Duodenal mucosa (tissue), 2 donors: ENCODE data around the gene GOLGA6C.
"Not testable (repeated sequence)": the region's sequence is repeated elsewhere in the genome, so short reads cannot be mapped to it uniquely, and the experiment has no call there.

Experiments used
- H3K27ac ChIP-seq: one replicate; pipeline ENCODE4 v1.7.0; 2013; ENCODE audit warnings: low read depth, low read length
- H3K27me3 ChIP-seq, 2 donors: one replicate each; pipeline ENCODE4 v1.7.0; 2013; ENCODE audit warnings: low read length in 2 of 2, control low read depth in 1 of 2; ENCODE audit not compliant: insufficient read depth in 2 of 2, control insufficient read depth in 1 of 2
- H3K36me3 ChIP-seq, 2 donors: one replicate each; pipeline ENCODE4 v1.7.0; 2013; ENCODE audit warnings: low read length in 2 of 2, control low read depth in 1 of 2; ENCODE audit not compliant: insufficient read depth in 2 of 2, control insufficient read depth in 1 of 2
- H3K4me1 ChIP-seq, 2 donors: one replicate each; pipeline ENCODE4 v1.7.0; 2013; ENCODE audit warnings: low read length in 2 of 2, control low read depth in 1 of 2; ENCODE audit not compliant: insufficient read depth in 2 of 2, control insufficient read depth in 1 of 2
- H3K4me3 ChIP-seq, 2 donors: one replicate each; pipeline ENCODE4 v1.7.0; 2013; ENCODE audit warnings: low read length in 2 of 2, low read depth in 1 of 2
- H3K9ac ChIP-seq, 2 donors: one replicate each; pipeline ENCODE4 v1.7.0; 2013; ENCODE audit warnings: low read length in 2 of 2, low read depth in 1 of 2
- H3K9me3 ChIP-seq, 2 donors: one replicate each; pipeline ENCODE4 v1.7.0; 2013; ENCODE audit warnings: low read length in 2 of 2, control low read depth in 1 of 2; ENCODE audit not compliant: control insufficient read depth in 1 of 2

GOLGA6C gene

GRCh38 chr15:75251343-75251742, 6.8 kb upstream of the GOLGA6C start:
- H3K27me3 ChIP-seq, H3K4me1 ChIP-seq, H3K4me3 ChIP-seq, H3K9ac ChIP-seq, H3K36me3 ChIP-seq, H3K27ac ChIP-seq, H3K9me3 ChIP-seq: not testable (repeated sequence)

GRCh38 chr15:75252285-75252684, 5.8 kb upstream of the GOLGA6C start:
- not testable (repeated sequence) for H3K9me3 ChIP-seq, H3K27me3 ChIP-seq, H3K36me3 ChIP-seq, H3K9ac ChIP-seq, H3K4me1 ChIP-seq, H3K4me3 ChIP-seq, H3K27ac ChIP-seq

GRCh38 chr15:75258620-75259343, 648 bp downstream of the GOLGA6C start:
- not testable (repeated sequence) for H3K36me3 ChIP-seq

DNA sequence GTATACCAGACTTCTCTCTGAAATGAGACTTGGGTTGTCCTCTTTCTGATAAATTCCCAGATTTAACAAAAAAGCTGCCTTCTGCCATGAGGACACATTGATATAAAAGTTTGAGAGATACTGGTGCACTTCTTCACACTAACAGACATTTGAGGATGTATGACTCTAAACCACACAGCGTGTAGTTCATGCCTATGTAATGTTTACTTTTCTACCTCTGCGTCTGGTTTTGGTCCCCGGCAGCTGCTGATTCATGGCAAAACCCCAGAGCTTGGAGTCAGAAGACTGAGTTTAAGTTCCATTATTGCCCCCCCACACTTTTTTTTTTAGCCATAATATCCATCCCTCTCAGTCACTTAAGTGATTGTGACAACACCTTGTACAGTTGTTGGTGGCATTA, 1.7 kb downstream of the GOLGA6C start:
- H3K36me3 ChIP-seq, H3K9me3 ChIP-seq, H3K27ac ChIP-seq, H3K27me3 ChIP-seq, H3K4me1 ChIP-seq, H3K9ac ChIP-seq, H3K4me3 ChIP-seq: not testable (repeated sequence)

More at GRCh38 chr15:75258620-75259343, 648 bp downstream of the GOLGA6C start:
- not testable (repeated sequence) for H3K27me3 ChIP-seq, H3K4me1 ChIP-seq, H3K4me3 ChIP-seq, H3K27ac ChIP-seq, H3K9me3 ChIP-seq, H3K9ac ChIP-seq

- H3K4me1 ChIP-seq, H3K27me3 ChIP-seq, H3K9ac ChIP-seq, H3K27ac ChIP-seq, H3K36me3 ChIP-seq, H3K4me3 ChIP-seq, H3K9me3 ChIP-seq: not testable (repeated sequence)
These were observed 15.7 kb downstream of the GOLGA6C start for GRCh38 chr15:75273751-75274359.

GRCh38 chr15:75274509-75275107, 16.5 kb downstream of the GOLGA6C start:
- not testable (repeated sequence) for H3K27me3 ChIP-seq, H3K4me3 ChIP-seq, H3K36me3 ChIP-seq, H3K9ac ChIP-seq, H3K4me1 ChIP-seq, H3K9me3 ChIP-seq, H3K27ac ChIP-seq

DNA sequence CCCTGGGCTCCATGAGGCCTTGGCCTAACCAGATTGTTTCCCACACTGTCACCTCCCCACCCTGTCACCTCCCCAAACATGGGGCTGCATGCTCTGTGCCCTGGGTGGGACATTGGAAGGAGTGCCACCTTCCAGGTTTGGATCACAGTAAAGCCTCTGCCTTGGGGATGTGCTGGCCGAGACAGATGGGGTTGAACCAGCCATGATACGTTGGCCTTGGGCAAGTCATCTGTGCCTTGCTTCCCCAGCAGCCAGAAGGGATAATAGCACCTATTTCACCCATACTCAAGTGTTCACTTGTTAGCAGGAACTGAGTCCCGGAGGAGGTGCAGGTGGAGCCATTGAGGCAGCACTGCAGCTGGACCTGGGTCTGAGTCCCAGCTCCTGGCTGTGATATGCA, 17.5 kb downstream of the GOLGA6C start:
- not testable (repeated sequence) for H3K27me3 ChIP-seq, H3K27ac ChIP-seq, H3K9ac ChIP-seq, H3K36me3 ChIP-seq, H3K4me1 ChIP-seq, H3K4me3 ChIP-seq, H3K9me3 ChIP-seq

- H3K27ac ChIP-seq, H3K27me3 ChIP-seq, H3K4me1 ChIP-seq, H3K9ac ChIP-seq, H3K36me3 ChIP-seq, H3K4me3 ChIP-seq, H3K9me3 ChIP-seq: not testable (repeated sequence)
These were observed 20.4 kb downstream of the GOLGA6C start for GRCh38 chr15:75278497-75278896.

DNA sequence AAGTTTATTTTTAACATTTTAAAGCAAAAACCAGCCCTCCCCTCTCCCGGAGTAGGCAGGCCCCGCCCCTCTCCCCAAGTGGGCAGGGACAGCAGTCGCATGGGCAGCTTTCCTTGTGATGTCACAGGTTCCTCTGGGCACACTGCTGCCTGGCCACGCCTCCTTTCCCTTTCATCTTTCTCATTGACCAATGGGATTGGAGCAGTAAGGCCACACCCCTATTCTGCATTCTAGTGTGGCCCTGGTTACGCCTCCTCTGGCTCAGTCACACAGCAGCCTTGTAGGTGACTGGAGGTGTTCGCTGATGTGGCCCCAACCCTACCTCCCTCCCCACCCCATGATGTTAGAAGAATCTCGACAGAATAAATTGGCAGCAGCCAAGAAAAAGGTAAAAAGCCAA, 24.4 kb downstream of the GOLGA6C start, which contains the start of gene GOLGA6D:
Gene GOLGA6D, plus strand, starts transcription at position 264 of the 400 bp plus-strand sequence. Its CDS starts 41 bp downstream, at position 305.
- not testable (repeated sequence) for H3K9ac ChIP-seq, H3K4me3 ChIP-seq, H3K36me3 ChIP-seq, H3K27ac ChIP-seq, H3K4me1 ChIP-seq, H3K27me3 ChIP-seq, H3K9me3 ChIP-seq

DNA sequence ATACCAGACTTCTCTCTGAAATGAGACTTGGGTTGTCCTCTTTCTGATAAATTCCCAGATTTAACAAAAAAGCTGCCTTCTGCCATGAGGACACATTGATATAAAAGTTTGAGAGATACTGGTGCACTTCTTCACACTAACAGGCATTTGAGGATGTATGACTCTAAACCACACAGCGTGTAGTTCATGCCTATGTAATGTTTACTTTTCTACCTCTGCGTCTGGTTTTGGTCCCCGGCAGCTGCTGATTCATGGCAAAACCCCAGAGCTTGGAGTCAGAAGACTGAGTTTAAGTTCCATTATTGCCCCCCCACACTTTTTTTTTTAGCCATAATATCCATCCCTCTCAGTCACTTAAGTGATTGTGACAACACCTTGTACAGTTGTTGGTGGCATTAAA, 26.0 kb downstream of the GOLGA6C start:
- H3K4me3 ChIP-seq, H3K9ac ChIP-seq, H3K27me3 ChIP-seq, H3K27ac ChIP-seq, H3K9me3 ChIP-seq, H3K4me1 ChIP-seq, H3K36me3 ChIP-seq: not testable (repeated sequence)
